ENCODE results near the gene MMP24OS.

Gene MMP24OS

DNA sequence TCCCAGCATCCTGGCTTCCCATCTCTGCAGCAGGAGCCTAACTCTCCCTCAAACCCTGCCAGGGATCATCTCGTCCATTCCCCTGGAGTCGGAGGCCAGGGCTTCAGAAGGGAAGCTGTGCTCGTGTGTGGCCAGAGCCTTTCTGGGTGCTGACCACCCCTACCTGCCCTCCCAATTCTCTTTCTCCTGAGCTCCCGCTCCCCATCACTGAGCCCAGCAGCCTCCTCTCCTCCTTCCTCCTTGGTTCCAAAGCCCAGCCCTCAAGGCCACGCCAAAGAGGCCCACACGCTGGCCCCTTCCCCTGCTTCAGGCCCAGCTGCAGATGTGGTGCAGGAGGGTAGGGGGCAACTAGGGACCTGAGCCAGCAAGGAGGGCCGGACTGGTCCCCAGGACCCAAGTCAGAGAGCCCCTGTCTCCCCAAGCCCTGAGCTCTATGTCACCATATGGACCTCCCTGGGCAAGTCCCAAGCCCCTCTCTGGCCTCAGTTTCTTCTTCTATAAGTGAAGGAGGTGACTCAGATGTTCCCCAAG is 13.0 kb upstream of the MMP24OS start:
- DNase-seq, result no peak

DNA sequence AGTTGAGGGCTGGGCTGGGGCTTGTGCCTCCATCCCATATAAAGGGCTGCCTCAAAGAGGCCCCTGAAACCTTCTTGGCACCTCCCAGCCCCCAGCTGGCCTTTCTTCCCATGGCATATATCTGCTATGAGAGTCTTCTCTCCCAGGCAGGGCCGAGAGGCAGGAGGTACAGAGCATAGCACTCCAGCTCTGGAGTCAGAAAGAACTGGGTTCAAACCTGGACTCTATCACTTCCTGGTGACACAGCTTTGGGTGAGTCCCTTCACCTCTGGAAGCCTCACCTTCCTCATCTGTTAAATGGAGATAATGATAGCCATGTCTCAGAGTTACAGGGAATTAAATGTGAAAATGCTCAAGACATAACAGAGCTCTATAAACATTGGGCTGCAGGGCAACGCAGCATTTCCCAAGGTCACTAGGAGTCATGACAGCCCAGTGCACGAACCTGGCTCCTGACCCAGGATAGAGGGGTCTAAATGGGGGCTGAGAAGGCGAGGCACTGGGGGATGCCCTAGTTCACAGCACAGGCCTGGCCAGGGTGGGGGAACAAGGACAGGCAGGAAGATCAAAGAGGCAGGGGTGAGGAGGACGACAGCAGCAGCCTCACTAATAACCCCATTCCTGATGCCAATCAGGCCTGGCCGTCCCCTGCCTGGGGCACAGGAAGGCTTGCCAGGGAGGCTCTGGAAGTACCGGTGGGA is 12.4 kb upstream of the MMP24OS start:
- no peak for DNase-seq

DNA sequence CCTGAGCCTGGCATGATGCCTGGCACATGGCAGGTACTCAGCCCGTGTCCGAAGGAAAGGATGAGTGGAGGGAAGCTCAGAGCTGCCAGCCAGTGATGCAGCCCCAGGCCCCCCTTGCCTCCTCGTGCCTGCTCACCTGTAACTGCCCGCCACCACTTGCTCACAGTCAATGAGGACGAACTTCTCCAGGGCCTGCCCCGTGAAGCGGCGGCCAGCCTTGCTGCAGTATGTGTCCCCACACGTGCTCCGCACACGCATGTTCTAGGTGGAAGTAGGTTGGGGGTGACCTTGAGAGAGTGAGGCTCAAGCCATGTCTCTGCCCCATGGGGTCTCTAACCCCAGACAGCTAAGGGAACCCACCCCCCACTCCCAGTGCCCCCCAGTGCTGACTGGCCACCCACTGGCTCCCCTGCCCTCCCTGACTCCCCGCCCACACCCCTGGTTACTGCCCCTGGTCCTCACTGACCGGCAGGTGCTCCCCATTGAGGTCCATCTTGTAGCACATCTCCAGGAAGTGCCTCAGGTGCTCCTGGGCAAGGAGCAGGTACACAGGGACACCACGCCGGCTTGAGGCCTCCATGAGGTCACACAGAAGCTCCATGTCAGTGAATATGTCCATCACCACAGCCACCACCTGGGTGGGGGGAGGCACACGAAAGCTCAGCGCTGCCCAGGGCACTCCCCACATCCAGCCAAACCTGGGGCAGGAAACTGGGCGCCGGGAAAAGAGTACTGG is 10.6 kb upstream of the MMP24OS start:
- DNase-seq, result no peak

DNA sequence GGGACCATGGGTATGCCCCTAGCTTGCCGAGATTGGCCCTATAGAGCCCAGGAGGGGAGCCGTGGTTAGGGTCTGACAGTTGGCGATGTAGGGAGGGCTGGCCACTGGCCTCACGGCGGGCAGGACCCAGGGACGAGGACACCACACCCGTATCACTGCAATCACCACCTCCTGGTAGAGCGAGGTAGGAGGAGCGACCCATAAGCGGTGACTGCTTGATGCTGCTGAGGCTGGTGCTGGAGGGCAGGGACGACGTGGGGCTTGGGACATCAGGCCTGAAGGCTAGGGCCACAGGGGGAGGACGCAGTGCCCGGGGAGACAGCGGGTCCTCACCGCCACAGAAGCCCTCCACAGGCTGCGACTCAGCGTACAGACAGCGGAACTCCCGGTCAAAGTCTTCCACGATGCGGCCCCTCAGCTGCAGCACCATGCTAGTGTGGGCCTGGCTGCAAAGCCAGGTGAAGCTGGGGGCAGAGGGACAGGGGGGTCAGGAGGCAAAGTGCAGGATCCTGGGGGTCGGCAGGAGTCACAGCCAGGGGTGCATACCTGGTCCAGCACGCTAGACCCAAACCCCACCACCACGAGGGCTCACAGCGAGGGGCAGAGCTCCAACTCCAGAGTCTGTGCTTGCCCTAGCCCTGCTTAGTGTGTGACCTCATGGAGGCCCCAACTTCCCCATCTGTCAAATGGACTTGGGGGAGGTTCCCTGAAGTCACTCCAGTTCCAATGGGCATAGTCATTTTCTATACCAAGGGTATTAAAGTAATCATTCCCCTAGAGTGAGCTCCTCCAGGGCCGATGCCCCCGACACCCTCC is 9.8 kb upstream of the MMP24OS start:
- no peak for DNase-seq

DNA sequence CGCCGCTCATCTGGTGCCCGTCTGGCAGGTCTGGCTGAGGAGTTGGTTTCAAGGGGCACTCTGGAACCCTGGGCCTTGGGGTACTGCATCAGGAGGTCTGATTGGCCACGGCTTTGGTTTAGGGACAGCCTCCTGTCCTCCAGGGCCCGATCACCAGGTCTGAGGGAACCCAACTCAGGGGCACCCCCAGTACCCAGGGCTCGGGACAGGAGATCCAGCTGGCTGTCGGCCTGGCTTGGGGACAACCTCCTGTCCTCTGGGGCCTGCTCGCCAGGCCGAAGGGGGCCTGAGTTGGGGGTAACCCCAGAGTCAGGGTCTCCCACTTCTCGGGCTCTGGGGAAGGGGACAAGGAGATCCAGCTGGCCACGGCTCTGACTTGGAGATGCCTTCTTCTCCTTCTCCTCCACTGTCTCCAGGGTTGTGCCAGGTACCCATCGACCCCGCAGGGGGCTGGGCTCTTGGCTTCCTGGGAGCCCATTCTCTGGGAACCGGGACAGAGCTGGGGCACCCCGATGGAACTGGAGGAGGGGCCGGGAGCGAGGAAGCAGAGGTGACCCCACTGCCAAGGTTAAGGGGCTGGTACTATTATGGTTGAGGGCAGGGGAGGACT is 9.1 kb upstream of the MMP24OS start:
- no peak for DNase-seq

DNA sequence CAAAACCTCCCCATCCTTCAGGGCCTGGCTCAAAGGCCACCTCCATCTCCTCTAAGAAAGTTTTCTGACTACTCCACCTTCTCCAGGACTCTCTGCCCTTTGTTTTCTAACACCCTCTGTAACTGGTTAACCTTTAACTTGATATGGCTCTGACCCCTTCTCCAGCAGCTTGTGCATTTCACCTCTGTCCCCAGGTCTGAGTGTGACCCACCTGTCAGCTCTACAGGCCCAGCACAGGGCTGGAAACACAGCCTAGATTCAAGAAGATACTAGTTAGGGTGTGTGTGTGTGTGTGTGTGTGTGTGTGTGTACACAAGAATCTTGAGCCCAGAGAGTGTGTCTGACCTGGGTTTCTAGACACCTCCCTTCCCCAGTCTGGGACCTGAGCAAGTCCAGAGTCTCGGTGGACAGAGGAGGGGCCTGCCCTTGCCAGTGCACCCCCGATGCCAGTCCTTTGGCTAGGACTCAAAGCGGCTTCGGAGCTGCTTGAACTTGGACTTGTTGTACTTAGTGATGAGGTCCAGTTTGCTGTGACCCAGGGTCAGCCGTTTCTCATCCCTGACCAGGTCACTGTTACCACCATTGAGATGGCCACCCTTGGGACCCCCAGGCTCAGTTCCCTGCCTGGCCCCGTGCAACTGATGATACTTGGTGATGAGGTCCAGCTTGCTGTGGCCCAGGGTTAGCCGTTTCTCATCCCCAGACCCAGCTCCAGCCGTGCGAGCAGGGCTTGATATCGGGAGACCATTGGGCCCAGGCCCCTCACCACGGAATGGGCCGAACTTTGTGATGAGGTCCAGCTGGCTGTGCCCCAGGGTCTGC is 8.4 kb upstream of the MMP24OS start:
- no peak for DNase-seq

DNA sequence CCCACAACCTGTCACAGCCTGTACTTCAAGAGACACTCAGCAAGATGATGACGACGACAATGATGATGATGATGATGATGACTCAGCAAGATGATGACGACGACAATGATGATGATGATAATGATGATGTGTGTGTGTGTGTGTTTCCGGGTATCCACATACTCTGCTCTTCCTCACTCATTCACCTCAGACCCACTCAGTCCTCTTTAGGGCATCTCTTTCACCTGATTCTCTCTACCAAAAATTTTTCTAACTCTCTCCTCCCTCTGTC is 7.8 kb upstream of the MMP24OS start:
- DNase-seq, result no peak

DNA sequence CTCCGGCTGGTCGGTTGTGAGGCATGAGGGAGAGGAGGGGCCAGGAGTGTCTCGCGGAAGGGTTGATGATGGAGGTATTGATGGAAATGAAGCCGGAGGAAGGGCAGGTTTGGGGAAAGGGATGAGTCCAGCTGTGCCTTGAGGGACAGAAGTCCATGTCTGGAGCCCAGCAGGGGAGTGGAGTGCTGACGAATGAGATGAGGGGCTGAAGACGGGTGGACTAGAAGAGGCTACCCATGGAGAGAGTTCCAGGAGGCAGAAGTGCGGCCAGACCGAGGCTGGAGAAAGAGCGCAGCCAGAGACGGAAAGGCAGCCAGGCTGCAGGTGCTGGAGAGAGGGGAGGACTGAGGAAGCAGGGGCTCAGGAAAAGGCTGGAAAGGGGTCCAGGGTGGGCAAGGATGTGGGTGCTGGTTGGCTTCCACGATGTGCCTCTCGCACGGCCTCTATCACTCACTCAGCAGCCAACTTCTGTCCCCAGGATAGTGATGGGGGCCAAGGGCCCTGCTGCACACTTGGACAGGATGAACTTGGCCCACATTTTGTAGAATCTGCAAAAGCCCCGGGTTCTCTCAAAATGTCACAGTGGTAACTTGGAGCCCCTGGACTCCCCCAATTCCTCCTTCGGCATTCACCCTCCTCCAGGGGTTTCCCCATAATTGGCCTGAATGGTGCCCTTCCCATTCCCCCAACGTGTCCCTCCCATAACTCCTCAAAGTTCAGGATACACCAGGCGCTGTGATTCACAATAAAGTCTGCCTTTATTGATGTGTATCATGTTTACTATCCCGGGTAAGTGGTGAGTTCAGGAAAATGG is 7.3 kb upstream of the MMP24OS start:
- no peak for DNase-seq

DNA sequence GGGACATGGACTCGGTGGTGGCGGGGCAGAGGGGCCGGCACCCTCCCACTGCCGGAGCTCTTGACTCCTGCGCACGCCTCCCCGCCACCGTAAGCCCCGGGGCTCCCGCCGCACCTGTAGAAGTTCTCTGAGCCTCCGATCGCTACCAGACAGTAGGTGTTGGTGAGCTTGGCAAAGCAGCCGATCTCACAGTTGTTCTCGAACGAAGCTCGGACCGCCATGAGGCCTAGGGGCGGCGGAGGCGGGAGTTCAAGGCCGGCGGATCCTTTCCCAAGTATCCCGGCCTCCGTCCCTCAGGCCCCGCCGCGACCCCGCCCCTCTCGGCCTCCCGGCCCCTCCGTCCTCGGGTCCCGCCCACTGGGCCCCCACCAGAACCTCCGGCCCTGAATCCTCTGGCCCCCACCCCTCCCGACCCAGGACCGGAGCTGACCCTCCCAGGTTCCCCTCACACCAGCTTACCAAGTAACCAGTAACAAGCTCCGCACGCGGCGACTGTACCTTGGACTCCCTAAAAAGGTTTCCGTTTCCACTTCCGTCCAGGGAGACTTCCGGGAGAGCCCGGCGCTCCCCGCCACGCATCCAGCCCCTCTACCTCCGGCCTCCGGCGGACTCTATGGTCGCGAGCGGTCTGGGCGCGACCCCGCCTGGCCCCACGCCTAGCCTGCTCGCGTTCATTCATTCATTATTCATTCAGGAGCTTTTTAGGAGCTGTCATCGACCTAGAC is 6.5 kb upstream of the MMP24OS start, which contains the start of gene EIF6:
Gene EIF6, minus strand, starts transcription at position 506 of the 725 bp plus-strand sequence. Its CDS starts 285 bp downstream, at position 221.
- peak; percentile 89 for DNase-seq

DNA sequence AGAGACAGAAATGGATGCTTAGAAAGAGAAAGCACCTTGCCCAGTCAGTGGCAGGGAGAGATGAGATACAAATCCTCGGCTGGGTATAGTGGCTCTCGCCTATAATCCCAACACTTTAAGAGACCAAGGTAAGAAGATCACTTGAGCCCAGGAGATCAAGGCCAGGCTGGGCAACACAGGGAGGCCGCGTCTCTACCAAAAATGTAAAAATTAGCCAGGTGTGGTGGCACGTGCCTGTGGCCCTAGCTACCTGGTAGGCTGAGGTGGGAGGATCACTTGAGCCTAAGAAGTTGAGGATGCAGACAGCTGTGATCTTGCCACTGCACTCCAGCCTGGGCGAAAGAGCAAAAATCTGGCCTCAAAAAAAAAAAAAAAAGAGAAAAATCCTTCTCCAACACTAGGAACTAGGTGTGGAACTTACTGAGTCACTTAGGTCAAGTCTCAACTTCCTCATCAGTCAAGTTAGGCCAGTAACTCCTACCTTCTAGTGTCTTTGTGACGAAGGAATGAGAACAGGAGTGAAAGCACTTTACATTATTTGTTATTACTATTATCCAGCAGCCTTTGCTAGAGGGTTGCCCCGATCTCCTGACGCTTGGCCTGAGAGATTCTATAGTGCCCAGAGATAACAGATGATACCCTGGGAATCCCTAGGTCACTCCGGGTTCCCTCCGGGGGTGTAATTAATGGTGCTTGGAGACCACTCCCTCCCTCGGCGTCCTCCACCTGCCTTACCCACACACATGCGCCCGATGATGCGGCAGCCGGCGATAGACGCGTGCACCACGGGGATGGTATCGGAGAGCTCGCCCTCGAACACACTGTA is 5.7 kb upstream of the MMP24OS start:
- DNase-seq, result no peak

DNA sequence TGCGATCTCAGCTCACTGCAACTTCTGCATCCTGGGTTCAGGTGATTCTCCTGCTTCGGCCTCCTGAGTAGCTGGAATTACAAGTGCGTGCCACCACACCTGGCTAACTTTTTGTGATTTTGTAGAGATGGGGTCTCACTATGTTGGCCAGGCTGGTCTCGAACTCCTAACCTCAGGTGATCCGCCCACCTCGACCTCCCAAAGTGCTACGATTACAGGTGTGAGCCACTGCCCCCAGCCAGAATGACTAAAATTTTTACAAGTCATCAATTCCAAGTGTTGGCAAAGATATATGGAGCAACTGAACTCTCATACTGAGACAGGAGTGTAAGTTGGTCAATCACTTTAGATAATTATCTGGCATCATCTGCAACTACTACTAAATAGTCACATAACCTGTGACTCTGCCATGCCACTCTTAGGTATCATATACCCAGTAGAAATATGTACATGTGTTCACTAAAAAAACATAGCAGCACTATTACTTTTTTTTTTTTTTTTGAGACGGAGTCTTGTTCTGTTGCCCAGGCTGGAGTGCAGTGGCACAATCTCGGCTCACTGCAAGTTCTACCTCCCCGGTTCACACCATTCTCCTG is 3.7 kb upstream of the MMP24OS start:
- no peak for DNase-seq

DNA sequence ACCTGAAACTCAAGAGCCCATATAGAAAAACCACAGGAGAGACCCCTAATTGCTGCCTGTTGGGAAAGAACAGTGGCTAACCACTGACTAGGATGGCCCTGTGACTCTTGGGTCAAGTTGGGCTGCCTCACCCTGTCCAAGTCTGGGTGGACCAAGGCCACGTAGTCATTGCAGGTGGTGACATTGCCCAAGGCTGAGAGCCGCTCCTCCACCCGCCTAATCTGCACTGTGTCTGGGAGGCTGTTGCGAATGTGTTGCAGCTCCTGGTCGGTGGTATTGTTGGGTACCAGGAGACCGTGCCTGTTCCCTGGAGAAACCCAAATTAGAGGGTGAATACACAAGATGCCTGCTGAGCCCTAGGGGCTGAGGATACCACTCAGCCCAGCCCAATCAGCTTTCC is 2.6 kb upstream of the MMP24OS start:
- DNase-seq, result no peak

DNA sequence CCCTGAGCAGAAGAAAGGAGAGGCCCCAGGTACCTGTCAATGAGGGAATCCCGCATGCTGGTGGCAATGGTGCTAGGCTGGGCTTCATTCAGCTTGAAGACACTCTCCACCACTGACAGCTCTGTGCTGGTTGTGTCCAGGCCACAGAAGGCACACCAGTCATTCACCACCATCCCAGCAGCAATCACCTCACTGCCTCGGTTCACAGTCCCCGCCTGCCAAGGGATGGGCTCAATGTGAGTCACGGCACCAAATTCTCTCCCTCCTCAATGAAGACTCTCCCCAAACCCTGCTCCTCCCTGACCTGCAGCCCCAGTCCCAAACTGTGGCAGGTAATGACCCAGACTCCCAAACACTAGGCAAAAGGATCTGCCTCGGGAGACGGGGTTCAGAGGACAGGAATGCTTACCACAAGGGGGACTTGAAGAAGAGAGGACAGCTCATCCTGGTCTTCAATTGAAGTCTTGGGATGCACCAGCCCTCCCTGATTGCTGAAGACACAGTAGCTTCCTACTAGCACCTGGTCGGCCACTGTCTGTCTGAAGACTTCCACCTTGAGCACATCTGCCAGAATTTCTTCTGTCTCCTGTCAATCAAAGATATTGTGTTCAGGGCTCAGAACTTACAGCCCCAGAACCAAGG is 1.7 kb upstream of the MMP24OS start:
- no peak for DNase-seq

DNA sequence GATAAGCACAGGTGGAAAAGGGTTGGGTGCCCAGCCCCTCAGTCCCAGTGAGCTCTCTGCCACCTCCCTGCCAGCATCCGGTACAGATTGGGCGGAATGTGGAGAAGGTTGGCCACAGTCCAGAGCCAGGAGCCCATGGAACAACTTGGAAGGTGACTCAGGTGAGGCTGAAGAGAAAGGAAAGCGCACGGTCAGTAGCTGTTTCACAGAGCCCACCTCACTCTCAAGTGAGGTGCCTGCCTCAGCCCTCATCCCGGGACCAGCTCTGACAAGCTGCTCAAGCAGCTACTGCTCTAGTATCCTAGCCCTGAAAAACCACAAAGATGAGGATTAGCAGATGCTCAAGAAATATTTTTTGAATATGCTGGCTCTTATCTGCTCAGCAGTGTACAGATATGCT is 1.1 kb upstream of the MMP24OS start:
- no peak for DNase-seq

DNA sequence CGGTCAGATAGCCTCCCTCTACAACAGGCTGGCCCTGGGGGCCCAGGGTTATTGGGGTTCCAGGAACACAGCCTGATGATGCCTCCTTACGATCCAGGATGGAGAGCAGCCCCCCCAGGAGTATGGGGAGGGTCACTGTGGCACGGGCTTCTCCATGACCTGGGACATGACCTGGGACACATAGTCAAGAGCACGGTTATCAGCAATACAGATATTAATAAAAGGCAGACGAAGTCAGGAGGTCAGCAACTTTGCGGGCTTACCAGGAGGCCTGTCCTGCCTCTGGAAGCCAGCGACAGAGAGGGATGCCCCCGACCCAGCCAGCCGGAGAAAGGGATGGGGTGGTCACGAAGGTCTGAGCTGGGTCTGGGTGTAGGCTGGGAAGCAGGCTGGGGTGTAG is 795 bp downstream of the MMP24OS start:
- no peak for DNase-seq

DNA sequence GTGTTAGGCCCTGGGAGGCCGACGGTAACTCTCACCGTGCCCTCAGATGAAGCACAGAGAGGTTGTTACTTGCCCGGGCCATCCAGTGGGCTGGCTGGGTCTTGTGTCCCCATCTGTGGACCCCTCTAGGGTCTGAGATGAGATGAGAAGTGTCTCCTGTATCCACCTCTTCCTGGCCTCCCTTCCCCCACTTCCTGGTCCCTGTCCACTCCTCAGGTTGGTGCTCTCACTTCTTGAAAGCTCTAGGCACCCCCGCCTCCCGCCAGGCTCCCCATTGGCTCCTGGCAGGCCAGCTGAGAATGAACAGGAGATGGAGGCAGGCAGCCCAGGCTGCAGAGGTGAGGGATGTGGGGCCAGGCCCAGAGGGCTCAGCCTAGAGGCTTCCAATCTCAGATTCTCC is 1.5 kb downstream of the MMP24OS start:
- no peak for DNase-seq

DNA sequence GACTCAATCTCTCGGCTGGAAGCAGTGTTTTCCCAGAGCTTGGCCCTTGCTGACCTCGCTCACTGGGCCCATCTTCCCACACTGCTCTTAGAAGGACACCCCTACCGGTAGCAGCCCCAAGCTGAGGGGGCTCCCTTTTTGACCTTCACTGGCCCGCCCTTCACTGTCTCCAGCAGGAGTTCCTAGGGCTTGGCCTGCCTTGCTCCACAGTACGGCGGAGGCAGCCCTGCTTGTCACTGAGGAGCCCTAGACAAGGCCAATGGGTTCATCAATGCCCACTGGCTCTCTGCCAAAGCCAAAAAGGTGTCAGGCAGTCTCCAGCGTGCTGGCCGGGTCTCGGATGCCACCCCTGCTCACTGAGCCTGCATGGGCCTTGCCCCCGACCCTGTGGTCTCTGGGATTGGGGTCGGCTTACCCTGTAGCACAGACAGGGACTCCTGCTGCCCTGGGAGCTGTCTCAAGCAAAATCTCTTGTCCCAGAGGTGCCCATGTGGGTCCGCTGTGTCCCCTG is 2.1 kb downstream of the MMP24OS start:
- no peak for DNase-seq
